CD8-positive, alpha-beta memory T cell (primary cell): ENCODE measurements around the gene APOA5. TPM values are rescaled to one million over a fixed set of nuclear protein-coding genes. Genes with fewer than 3 reads are reported as not detected.

Experiments used
- CTCF ChIA-PET: fragments of 350-600 bp; sonication (Branson Sonifier 250); formaldehyde crosslinking; loops from one replicate; lab custom pipeline; 2021; ENCODE audit warnings: antibody characterized with exemption; lab: Charles Lee
- POLR2A ChIA-PET: fragments of 350-600 bp; sonication (Branson Sonifier 250); formaldehyde crosslinking; loops from one replicate; lab custom pipeline; 2021; ENCODE audit warnings: antibody characterized with exemption; lab: Charles Lee
- DNase-seq, 5 donors: peaks; one replicate each; pipeline versions ENCODE4 v3.0.0 to v3.0.0-alpha.2; 2020 to 2022; ENCODE audit warnings: mixed read lengths in 1 of 5
- H3K27ac ChIP-seq: one replicate; pipeline ENCODE4 v1.7.0; 2013; ENCODE audit warnings: low read depth, mild to moderate bottlenecking, low read length, moderate library complexity
- H3K27me3 ChIP-seq: 2 replicates; pipeline ENCODE4 v1.7.0; 2013; ENCODE audit warnings: low read length, mild to moderate bottlenecking; ENCODE audit not compliant: insufficient read depth, poor library complexity, severe bottlenecking
- H3K36me3 ChIP-seq: 2 replicates; pipeline ENCODE4 v1.7.0; 2013; ENCODE audit warnings: mild to moderate bottlenecking, low read length, moderate library complexity; ENCODE audit not compliant: insufficient read depth
- H3K4me1 ChIP-seq: 2 replicates; pipeline ENCODE4 v1.7.0; 2013; ENCODE audit warnings: mild to moderate bottlenecking, low read length, moderate library complexity; ENCODE audit not compliant: insufficient read depth
- H3K4me3 ChIP-seq: 2 replicates; pipeline ENCODE4 v1.7.0; 2013; ENCODE audit warnings: mild to moderate bottlenecking, low read length
- H3K9me3 ChIP-seq: 2 replicates; pipeline ENCODE4 v1.7.0; 2013; ENCODE audit warnings: mild to moderate bottlenecking, low read length
- H3K27ac Mint-ChIP-seq, 8 donors: one replicate each; pipeline ENCODE4 v1.8.0; 2020 to 2021; ENCODE audit warnings: mixed read lengths in 8 of 8, mild to moderate bottlenecking in 6 of 8, inconsistent platforms in 3 of 8, moderate library complexity in 3 of 8
- H3K27me3 Mint-ChIP-seq, 2 donors: one replicate each; pipeline ENCODE4 v1.8.0; 2020 to 2021; ENCODE audit warnings: mixed read lengths in 2 of 2, mild to moderate bottlenecking in 1 of 2, moderate library complexity in 1 of 2
- H3K36me3 Mint-ChIP-seq, 3 donors: one replicate each; pipeline ENCODE4 v1.8.0; 2020 to 2021; ENCODE audit warnings: mixed read lengths in 3 of 3, inconsistent platforms in 1 of 3, mild to moderate bottlenecking in 1 of 3
- H3K4me1 Mint-ChIP-seq, 3 donors: one replicate each; pipeline ENCODE4 v1.8.0; 2020 to 2021; ENCODE audit warnings: mixed read lengths in 3 of 3, inconsistent platforms in 1 of 3, mild to moderate bottlenecking in 1 of 3
- H3K4me3 Mint-ChIP-seq, 7 donors: one replicate each; pipeline ENCODE4 v1.8.0; 2020 to 2021; ENCODE audit warnings: mixed read lengths in 7 of 7, mild to moderate bottlenecking in 6 of 7, moderate library complexity in 4 of 7, inconsistent platforms in 2 of 7
- H3K9me3 Mint-ChIP-seq, 5 donors: one replicate each; pipeline ENCODE4 v1.8.0; 2020 to 2022; ENCODE audit warnings: mixed read lengths in 5 of 5, mild to moderate bottlenecking in 3 of 5, moderate library complexity in 2 of 5, inconsistent platforms in 1 of 5
- polyA plus RNA-seq: library from polyadenylated mRNA; unstranded; fragments of 300-500 nt; fragmentation: Illumina TruSeq; gene quantifications from one replicate; pipeline ENCODE4 v1.2.3, GENCODE V29; 2021
- total RNA-seq, 2 experiments: library from RNA; stranded (reverse); gene quantifications; one replicate each; pipeline ENCODE4 v1.2.3, GENCODE V29; 2021

The APOA5 gene
- total and polyA plus RNA-seq, 3 experiments from 2014 or later, result not detected

DNA sequence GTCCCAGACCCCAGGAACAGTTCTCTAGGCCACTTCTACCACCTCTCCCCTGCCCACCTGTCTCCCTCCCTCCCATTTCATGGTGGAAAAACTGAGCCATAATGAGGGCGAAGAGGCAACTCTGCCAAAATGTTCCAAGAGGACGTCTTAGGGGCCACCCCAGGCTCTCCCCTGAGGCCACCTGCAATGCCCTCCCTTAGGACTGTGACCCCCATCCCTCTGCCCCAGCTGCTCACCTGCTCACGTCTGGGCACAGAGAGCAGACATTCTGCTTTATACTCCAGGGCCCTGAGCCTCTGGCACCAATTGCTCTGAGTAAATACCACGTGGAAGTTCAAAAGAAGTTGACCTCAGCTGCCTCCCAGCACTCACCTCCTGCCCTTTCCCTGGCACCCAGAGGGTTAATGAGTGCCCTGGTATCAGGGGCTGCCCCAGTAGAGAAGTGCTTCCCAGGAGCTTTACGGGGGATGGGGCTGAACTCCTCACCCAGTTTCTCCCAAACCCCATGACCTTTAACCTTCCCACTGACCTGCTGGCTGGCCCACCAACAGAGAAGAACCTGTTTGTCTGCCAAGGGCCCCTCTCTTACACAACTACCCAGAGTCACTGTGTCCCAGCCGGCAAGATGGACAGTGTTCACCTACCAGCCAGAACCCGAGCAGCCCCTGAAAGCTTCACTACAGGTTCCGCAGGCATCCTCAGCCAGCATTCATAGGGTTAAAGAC lies 627 bp upstream of the APOA5 start:
- Histone ChIP-seq H3K27ac (no peak overlapping the region), H3K4me1 (peaks cover 17% of the 10 kb centered on the region), H3K4me3 (no peak overlapping the region), H3K27me3 (no peaks in the 10 kb centered on the region), H3K9me3 (no peaks in the 10 kb centered on the region), H3K36me3 (no peaks in the 10 kb centered on the region)
- Mint-ChIP-seq H3K27me3 (peaks cover 0 to 1% of the 10 kb centered on the region in 2 donors), H3K27ac (peak overlapping the region in 2 of 8 donors; percentile 11 to 50), H3K36me3 (peaks cover 0 to 5% (median 0%) of the 10 kb centered on the region in 3 donors), H3K4me3 (no peak overlapping the region), H3K4me1 (peaks cover 16 to 27% (median 20%) of the 10 kb centered on the region in 3 donors), H3K9me3 (no peaks in the 10 kb centered on the region)
- POLR2A ChIA-PET, result interaction anchor here (2.4 kb wide), 1 partner anchor 43 kb away, joined by 7 read pairs; no protein-coding TSS in a partner anchor
- no peak for DNase-seq
- CTCF ChIA-PET, result interaction anchor here (1.1 to 8.4 kb wide), 12 partner anchors 7 to 437 kb away, joined by 4 to 101 read pairs (median 8); partner anchors contain the start of genes APOA1, APOC3, BUD13 and SIK3

GRCh38 chr11:116791002-116791812 lies 472 bp downstream of the APOA5 start:
- H3K4me1 ChIP-seq, result peaks cover 28% of the 10 kb centered on the region
- H3K36me3 ChIP-seq, result peaks cover 5% of the 10 kb centered on the region
- H3K27ac Mint-ChIP-seq, result peak overlapping the region in 6 of 8 donors; percentile 65 to 88 (median 82)
- peaks cover 27 to 38% (median 31%) of the 10 kb centered on the region in 3 donors for H3K4me1 Mint-ChIP-seq
- no peak overlapping the region for H3K4me3 ChIP-seq
- ChIA-PET POLR2A (interaction anchor here (0.6 to 1.8 kb wide), 4 partner anchors 18 to 314 kb away, joined by 3 to 8 read pairs (median 6); partner anchors contain the start of gene BUD13), CTCF (interaction anchor here (0.8 to 8.4 kb wide), 27 partner anchors 8 to 438 kb away, joined by 3 to 101 read pairs (median 5); partner anchors contain the start of genes APOA1, APOC3, BUD13 and SIK3)
- peak; percentile 71 to 84 (median 74) for DNase-seq
- no peaks in the 10 kb centered on the region for H3K9me3 Mint-ChIP-seq
- peaks cover 0 to 16% (median 3%) of the 10 kb centered on the region in 3 donors for H3K36me3 Mint-ChIP-seq
- H3K27ac ChIP-seq, result no peak overlapping the region
- H3K27me3 ChIP-seq, result no peaks in the 10 kb centered on the region
- peak overlapping the region in 6 of 7 donors; percentile 39 to 76 (median 54) for H3K4me3 Mint-ChIP-seq
- peaks cover 0 to 1% of the 10 kb centered on the region in 2 donors for H3K27me3 Mint-ChIP-seq
- no peaks in the 10 kb centered on the region for H3K9me3 ChIP-seq

DNA sequence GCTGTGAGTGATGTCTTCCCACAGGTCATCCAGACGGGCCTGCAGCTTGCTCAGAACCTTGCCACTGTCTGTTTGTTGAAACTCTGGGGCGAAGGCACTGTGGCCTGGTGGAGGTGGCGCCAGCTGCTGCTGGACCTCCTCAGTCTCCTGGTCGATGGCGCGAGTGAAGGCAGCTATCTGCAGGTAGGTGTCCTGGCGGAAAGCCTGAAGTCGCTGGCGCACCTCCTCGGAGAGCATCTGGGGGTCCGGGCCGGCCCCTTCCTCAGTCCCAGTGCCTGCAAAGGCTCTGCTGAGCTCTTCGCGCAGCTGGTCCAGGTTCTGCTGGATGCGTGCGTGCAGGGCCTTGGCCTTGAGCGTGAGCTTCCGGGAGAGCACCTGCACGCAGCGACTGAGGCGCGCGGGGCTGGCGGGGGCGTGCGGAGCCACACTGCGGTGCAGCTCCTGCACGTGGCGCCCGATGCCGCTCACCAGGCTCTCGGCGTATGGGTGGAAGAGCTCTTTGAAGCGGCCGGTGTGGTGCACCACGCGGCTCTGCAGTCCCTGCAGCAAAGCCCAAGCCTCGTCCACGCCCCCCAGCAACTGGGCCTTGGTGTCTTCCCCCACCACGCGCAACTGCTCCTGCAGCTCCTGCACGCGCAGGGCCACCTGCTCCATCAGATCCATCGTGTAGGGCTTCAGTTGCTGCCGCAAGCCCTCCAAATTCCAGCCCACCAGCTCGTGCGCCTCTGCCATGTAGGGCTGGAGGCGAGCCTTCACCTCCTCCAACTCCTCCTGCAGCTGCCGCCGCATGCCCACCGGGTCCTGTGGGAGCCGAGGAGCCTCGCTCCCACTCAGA lies 1.3 kb downstream of the APOA5 start:
- peaks cover 2 to 24% (median 9%) of the 10 kb centered on the region in 3 donors for H3K36me3 Mint-ChIP-seq
- Histone ChIP-seq H3K9me3 (no peaks in the 10 kb centered on the region), H3K4me1 (peaks cover 29% of the 10 kb centered on the region), H3K27me3 (no peaks in the 10 kb centered on the region), H3K27ac (no peak overlapping the region), H3K4me3 (no peak overlapping the region), H3K36me3 (peaks cover 14% of the 10 kb centered on the region)
- H3K27me3 Mint-ChIP-seq, result peaks cover 0 to 1% of the 10 kb centered on the region in 2 donors
- POLR2A ChIA-PET, result interaction anchor here (0.6 to 1.8 kb wide), 5 partner anchors 46 to 506 kb away, joined by 4 to 8 read pairs (median 6); no protein-coding TSS in a partner anchor
- H3K4me1 Mint-ChIP-seq, result peaks cover 35 to 47% (median 38%) of the 10 kb centered on the region in 3 donors
- peak overlapping the region in 1 of 7 donors; percentile 59 for H3K4me3 Mint-ChIP-seq
- no peak for DNase-seq
- CTCF ChIA-PET, result interaction anchor here (0.8 to 8.4 kb wide), 23 partner anchors 7 to 439 kb away, joined by 3 to 101 read pairs (median 5); partner anchors contain the start of genes APOA1, APOC3, BUD13 and SIK3
- peak overlapping the region in 3 of 8 donors; percentile 80 to 88 (median 87) for H3K27ac Mint-ChIP-seq
- no peaks in the 10 kb centered on the region for H3K9me3 Mint-ChIP-seq

DNA sequence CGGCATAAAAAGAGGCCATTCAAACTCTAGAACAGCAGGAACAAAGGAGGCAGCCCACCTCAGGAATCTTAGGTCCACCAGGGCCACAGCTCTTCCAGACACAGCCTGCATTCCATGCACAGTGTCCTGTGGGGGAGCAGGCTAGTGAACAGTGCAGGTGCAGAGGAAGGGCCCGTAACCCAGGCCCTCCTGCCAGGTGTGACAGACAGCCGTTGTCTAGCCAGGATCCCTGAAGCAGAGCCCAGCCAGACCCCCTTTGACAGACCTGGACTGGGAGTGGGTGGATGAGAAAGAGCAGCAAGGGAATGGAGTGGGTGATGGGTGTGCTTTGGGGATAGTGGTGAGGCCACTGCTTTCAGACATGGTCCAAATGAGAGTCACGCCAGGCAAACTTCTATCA lies 2.7 kb downstream of the APOA5 start:
- H3K4me1 Mint-ChIP-seq, result peaks cover 45 to 61% (median 49%) of the 10 kb centered on the region in 3 donors
- peak overlapping the region; percentile 70 to 100 (median 97) for H3K4me3 Mint-ChIP-seq
- Histone ChIP-seq H3K4me3 (no peak overlapping the region), H3K4me1 (peaks cover 29% of the 10 kb centered on the region), H3K27me3 (no peaks in the 10 kb centered on the region), H3K27ac (no peak overlapping the region), H3K36me3 (peaks cover 28% of the 10 kb centered on the region), H3K9me3 (no peaks in the 10 kb centered on the region)
- POLR2A ChIA-PET, result no interaction called here
- H3K9me3 Mint-ChIP-seq, result no peaks in the 10 kb centered on the region
- no peak for DNase-seq
- peak overlapping the region in 6 of 8 donors; percentile 96 to 99 (median 98) for H3K27ac Mint-ChIP-seq
- H3K36me3 Mint-ChIP-seq, result peaks cover 6 to 38% (median 23%) of the 10 kb centered on the region in 3 donors
- CTCF ChIA-PET, result interaction anchor here (0.9 to 8.4 kb wide), 3 partner anchors 45 to 326 kb away, joined by 3 to 101 read pairs (median 99); partner anchors contain the start of genes APOA1 and APOC3
- H3K27me3 Mint-ChIP-seq, result no peaks in the 10 kb centered on the region

- peaks cover 6 to 41% (median 23%) of the 10 kb centered on the region in 3 donors for H3K36me3 Mint-ChIP-seq
- ChIA-PET CTCF (interaction anchor here (2.0 to 8.4 kb wide), 4 partner anchors 15 to 319 kb away, joined by 5 to 101 read pairs (median 56); partner anchors contain the start of genes APOA1, APOC3 and BUD13), POLR2A (interaction anchor here (0.9 to 3.2 kb wide), 6 partner anchors 11 to 356 kb away, joined by 3 to 24 read pairs (median 8); partner anchors contain the start of genes BUD13, PAFAH1B2 and SIK3)
- H3K4me3 Mint-ChIP-seq, result peak overlapping the region; percentile 93 to 100 (median 97)
- Histone ChIP-seq H3K4me3 (peak overlapping the region; percentile 93), H3K27me3 (no peaks in the 10 kb centered on the region), H3K36me3 (peaks cover 30% of the 10 kb centered on the region), H3K9me3 (no peaks in the 10 kb centered on the region), H3K27ac (peak overlapping the region; percentile 96), H3K4me1 (peaks cover 29% of the 10 kb centered on the region)
- H3K27me3 Mint-ChIP-seq, result no peaks in the 10 kb centered on the region
- H3K4me1 Mint-ChIP-seq, result peaks cover 45 to 63% (median 51%) of the 10 kb centered on the region in 3 donors
- H3K27ac Mint-ChIP-seq, result peak overlapping the region; percentile 88 to 99 (median 98)
- no peaks in the 10 kb centered on the region for H3K9me3 Mint-ChIP-seq
- DNase-seq, result no peak
Observed at GRCh38 chr11:116788534-116788933, 3.1 kb downstream of the APOA5 start.

- Mint-ChIP-seq H3K4me3 (peak within 1 kb of the TSS; percentile 93 to 100 (median 97)), H3K27ac (peak within 1 kb of the TSS; percentile 88 to 99 (median 98)), H3K36me3 (peaks cover 6 to 47% (median 29%) of the 10 kb centered on the region in 3 donors), H3K27me3 (no peaks in the 10 kb centered on the region), H3K9me3 (no peaks in the 10 kb centered on the region), H3K4me1 (peaks cover 46 to 69% (median 57%) of the 10 kb centered on the region in 3 donors)
- Histone ChIP-seq H3K27ac (peak within 1 kb of the TSS; percentile 96), H3K27me3 (no peaks in the 10 kb centered on the region), H3K4me1 (peaks cover 29% of the 10 kb centered on the region), H3K9me3 (no peaks in the 10 kb centered on the region), H3K36me3 (peaks cover 36% of the 10 kb centered on the region), H3K4me3 (peak within 1 kb of the TSS; percentile 93)
- CTCF ChIA-PET, result interaction anchor here (1.4 to 8.4 kb wide), 6 partner anchors 15 to 359 kb away, joined by 4 to 101 read pairs (median 10); partner anchors contain the start of genes APOA1, APOC3, BUD13 and SIK3
- POLR2A ChIA-PET, result interaction anchor here (0.9 to 3.2 kb wide), 8 partner anchors 10 to 356 kb away, joined by 3 to 24 read pairs (median 5); partner anchors contain the start of genes BUD13, PAFAH1B2 and SIK3
- DNase-seq, result peak; percentile 82 to 91 (median 85)
Observed at GRCh38 chr11:116787786-116788486, 3.7 kb downstream of the APOA5 start, which contains the start of gene ZPR1. TSS of gene ZPR1 (minus strand) at chr11:116788023. CDS start at chr11:116787990, 33 bp downstream.
